SK-N-MC (cell line): Measurements from ENCODE around the gene GNL3.

Experiments
- DNase-seq: peaks from one replicate; pipeline ENCODE4 v3.0.0-alpha.2; 2011; ENCODE audit warnings: low read depth, low spot score
- H3K27ac ChIP-seq: fragments of 200-600 bp; sonication (generic); 2 replicates; pipeline ENCODE4 v1.5.1; 2016; ENCODE audit warnings: mixed run types
- H3K36me3 ChIP-seq: fragments of 200-600 bp; sonication (generic); 2 replicates; pipeline ENCODE4 v1.6.1; 2017; ENCODE audit warnings: antibody characterized with exemption, low read length, mixed read lengths; ENCODE audit not compliant: insufficient read depth
- H3K4me3 ChIP-seq: fragments of 200-600 bp; sonication (generic); 2 replicates; pipeline ENCODE4 v1.5.1; 2016
- H3K9ac ChIP-seq: fragments of 200-600 bp; sonication (generic); 2 replicates; pipeline ENCODE4 v1.8.0; 2017; ENCODE audit warnings: mixed run types, mixed read lengths; ENCODE audit not compliant: insufficient read length
- H3K9me3 ChIP-seq: fragments of 200-600 bp; sonication (generic); 2 replicates; pipeline ENCODE4 v1.6.1; 2017; ENCODE audit warnings: low read depth, mild to moderate bottlenecking, antibody characterized with exemption, low read length, moderate library complexity, mixed read lengths
- EZH2 ChIP-seq: fragments of 200-600 bp; sonication (generic); IDR thresholded peaks from one replicate; pipeline ENCODE4 v1.6.1; 2017; ENCODE audit warnings: antibody characterized with exemption
- FOXP2 ChIP-seq: optimal IDR thresholded peaks from 2 replicates; pipeline ENCODE3; 2011; ENCODE audit warnings: mild to moderate bottlenecking, moderate library complexity; ENCODE audit not compliant: insufficient read depth; ENCODE audit errors: extremely low read length, control extremely low read depth
- POLR2AphosphoS5 ChIP-seq: IDR thresholded peaks from 2 replicates; pipeline ENCODE4 v1.6.1; 2012; ENCODE audit warnings: mild to moderate bottlenecking, low read depth, low read length, borderline replicate concordance

Gene GNL3

DNA sequence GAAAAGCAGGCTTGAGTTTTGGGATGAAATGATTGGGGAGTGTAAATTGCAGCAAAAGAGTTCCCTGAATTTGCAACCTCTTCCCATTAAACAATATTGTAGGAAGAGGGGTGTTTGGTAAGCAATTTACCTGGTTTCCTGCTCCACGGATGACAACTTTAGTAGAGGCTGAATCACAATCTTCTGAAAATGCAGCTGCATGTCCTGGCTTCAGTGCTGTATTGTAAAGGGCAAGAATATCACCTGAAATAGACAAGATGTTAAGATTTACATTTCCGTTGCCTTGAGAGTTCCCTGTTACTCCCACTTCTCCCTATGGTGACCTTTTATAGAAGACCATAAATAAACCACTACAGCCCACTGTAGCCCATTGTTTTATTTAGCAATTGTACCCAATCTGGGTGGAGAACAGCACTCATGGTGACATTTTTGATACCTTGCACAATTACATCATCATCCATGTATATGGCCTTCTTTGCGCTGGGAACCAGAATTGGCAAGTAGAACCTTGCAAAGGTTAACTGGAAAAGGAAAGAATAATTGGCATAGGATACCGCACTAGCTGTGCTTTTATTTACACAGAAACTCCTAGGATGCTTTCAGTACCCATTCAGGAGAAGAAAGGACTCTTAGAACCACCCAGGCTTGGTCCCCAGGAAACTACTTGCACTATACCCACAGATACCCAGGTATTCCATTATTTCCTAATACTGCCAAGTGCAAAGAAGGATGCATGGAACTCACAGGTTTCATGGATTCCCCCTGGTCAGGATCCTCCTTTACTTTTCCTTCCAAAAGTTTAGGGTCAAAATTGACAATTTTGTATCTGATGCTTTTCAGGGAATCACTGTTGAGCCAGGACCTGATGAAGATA, 10.2 kb downstream of the GNL3 start:
- Histone ChIP-seq H3K4me3 (no peak overlapping the region), H3K27ac (no peak overlapping the region), H3K9ac (no peak overlapping the region), H3K36me3 (peaks cover 56% of the 10 kb centered on the region), H3K9me3 (no peaks in the 10 kb centered on the region)
- no peak for TF ChIP-seq EZH2
- TF ChIP-seq FOXP2 = no peak
- TF ChIP-seq POLR2AphosphoS5 = no peak
- no peak for DNase-seq

- Histone ChIP-seq H3K27ac (no peak overlapping the region), H3K36me3 (peaks cover 48% of the 10 kb centered on the region)
These were observed 11.2 kb downstream of the GNL3 start for GRCh38 chr3:52696830-52697631.

DNA sequence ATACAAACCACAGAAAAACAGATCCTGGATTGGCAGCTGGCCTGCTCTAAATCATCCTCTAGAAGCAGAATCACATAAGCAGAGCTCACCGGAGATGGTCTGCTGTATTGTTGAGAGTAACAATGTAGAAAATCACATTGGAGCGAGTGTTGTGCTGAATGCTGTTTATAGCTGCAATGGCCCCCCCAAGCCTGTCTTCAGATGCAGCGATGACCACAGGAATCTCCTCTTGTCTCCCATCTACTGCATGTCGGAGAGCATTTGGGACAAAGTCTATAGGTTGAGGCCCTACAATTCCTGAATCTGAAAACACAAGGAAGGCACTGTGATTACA, 11.8 kb downstream of the GNL3 start:
- Histone ChIP-seq H3K27ac (no peak overlapping the region), H3K9me3 (no peaks in the 10 kb centered on the region), H3K36me3 (peaks cover 43% of the 10 kb centered on the region), H3K9ac (no peak overlapping the region), H3K4me3 (no peak overlapping the region)
- no peak for DNase-seq
- peak; percentile 13; the same call in 1 of the 2 replicates for TF ChIP-seq POLR2AphosphoS5
- no peak for TF ChIP-seq EZH2

More at GRCh38 chr3:52696830-52697631, 11.2 kb downstream of the GNL3 start:
- TF ChIP-seq POLR2AphosphoS5 (no peak), FOXP2 (no peak), EZH2 (no peak)
- Histone ChIP-seq H3K9me3 (no peaks in the 10 kb centered on the region), H3K9ac (no peak overlapping the region), H3K4me3 (no peak overlapping the region)
- no peak for DNase-seq

DNA sequence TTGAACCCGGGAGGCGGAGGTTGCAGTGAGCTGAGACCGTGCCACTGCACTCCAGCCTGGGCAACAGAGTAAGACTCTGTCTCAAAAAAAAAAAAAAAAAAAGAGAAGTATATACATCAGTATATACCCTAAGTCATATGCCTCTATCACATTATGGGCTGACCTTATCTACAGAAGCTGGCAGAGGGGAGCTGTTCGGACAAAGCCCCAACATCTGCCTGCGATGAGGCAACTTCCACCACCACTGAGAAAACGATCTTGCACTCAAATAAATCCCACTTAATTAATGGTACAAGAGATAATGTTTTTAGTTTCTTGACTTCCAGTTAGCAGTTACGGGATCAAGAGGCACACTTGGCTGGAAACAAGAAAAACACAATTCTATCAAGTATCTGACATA, 17.5 kb downstream of the GNL3 start:
- H3K27ac ChIP-seq = no peak overlapping the region
- no peaks in the 10 kb centered on the region for H3K9me3 ChIP-seq
- H3K9ac ChIP-seq = no peak overlapping the region
- peaks cover 9% of the 10 kb centered on the region for H3K36me3 ChIP-seq
- DNase-seq = no peak
- no peak for TF ChIP-seq POLR2AphosphoS5
- TF ChIP-seq FOXP2 = no peak
- no peak for TF ChIP-seq EZH2
- no peak overlapping the region for H3K4me3 ChIP-seq

DNA sequence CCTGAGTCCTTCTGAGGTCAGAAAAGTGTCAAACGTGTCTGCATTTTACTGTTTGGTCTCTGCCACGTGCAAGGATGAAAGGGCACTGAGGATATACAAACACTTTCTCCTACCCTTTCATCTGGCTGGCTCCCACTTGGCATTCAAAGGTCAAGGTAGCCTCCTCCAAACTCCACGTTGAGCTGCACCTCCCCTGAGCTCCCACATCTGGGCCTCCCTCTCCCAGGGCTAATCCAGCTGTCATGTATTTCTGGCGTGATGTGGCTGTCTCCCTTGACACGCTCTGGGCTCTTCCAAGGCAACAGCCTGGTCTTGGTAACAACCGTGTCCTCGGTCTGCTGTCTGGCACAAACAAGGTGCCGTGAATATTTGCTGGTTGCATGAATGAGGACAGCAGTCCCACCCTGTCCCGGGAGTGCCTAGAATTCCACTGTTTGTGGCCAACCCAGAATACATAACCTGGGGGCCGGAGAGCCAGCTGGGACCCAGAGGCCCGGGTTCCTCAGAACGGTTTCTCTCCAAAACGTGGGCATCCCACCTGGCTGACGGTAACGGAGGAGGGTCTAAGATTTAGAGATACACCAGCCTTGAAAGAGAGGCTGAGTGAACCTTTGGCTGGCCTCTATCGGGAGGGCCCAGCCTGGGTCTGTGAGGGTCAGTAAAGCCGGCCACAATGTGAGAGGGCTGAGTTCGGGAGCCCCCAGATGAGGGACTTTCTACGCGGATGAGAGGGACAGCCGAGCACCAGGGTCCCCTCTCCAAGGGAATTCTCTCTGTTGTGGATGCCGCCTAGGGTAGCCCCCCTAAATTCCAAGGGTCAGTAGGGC, 19.0 kb downstream of the GNL3 start:
- DNase-seq = no peak
- peaks cover 12% of the 10 kb centered on the region for H3K36me3 ChIP-seq
- H3K27ac ChIP-seq = no peak overlapping the region
- no peaks in the 10 kb centered on the region for H3K9me3 ChIP-seq
- peak overlapping the region; percentile 63 for H3K9ac ChIP-seq
- TF ChIP-seq POLR2AphosphoS5 = no peak
- no peak for TF ChIP-seq FOXP2
- TF ChIP-seq EZH2 = no peak
- H3K4me3 ChIP-seq = peak overlapping the region; percentile 85

GRCh38 chr3:52705438-52705687, 19.5 kb downstream of the GNL3 start:
- Histone ChIP-seq H3K4me3 (peak overlapping the region; percentile 85), H3K9ac (peak overlapping the region; percentile 63), H3K9me3 (no peaks in the 10 kb centered on the region), H3K27ac (no peak overlapping the region), H3K36me3 (peaks cover 12% of the 10 kb centered on the region)
- DNase-seq = no peak
- no peak for TF ChIP-seq FOXP2
- no peak for TF ChIP-seq POLR2AphosphoS5
- no peak for TF ChIP-seq EZH2

DNA sequence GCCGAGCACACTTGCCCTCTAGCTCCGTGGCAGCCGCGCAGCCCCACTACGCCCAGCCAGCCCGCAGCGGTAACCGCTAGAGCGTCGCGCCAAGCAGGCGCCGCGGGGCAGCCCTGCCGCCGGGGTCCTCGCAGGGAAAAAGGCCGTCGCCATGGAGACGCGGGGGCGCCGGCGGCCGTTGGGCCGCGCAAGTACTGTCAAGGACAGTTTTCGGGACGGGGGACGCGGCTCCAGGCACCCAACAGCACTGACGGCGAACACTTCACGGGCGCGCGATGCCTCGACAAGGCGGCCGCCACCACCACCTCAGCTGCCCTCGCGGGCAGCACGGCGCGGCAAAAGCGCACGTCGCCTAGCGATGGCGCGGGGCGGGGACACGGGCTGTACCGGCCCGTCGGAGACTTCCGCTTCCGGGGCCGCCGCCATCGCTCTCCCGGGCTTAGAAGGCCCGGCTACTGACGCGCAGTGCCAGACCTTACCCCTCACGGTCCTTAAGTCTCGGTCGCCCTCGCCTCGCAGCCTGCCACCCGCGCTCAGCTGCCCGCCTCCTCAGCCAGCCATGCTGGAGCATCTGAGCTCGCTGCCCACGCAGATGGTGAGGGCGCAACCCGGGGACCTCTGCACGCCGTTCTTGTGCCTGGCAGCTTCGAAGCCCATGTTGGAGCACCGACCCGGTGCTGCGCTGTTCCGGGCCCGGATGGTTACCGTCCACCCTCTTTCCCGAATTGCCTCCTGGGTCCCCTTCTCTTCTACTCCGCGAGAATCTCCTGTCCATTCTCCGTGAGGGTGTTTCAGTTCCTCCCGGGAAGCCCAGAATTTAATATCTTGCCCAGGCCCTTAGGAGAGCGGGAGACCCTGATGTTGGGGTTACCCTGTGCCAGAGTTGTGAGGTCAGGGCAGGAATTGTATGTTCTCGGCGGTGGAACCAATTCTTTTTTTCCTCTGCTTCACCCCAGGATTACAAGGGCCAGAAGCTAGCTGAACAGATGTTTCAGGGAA, 20.2 kb downstream of the GNL3 start, which contains the start of the genes GLT8D1 and SPCS1:
GLT8D1 (minus strand) TSS at position 104 of the 999 bp plus-strand sequence. CDS start 5,331 bp downstream, outside the sequence.
SPCS1 (plus strand) TSS at position 419 of the 999 bp plus-strand sequence; CDS start at position 560, 141 bp downstream.
- TF ChIP-seq EZH2 (no peak), POLR2AphosphoS5 (peak; percentile 84)
- Histone ChIP-seq H3K27ac (no peak within 1 kb of the TSS), H3K9me3 (no peaks in the 10 kb centered on the region), H3K9ac (peak within 1 kb of the TSS; percentile 88), H3K36me3 (peaks cover 12% of the 10 kb centered on the region), H3K4me3 (peak within 1 kb of the TSS; percentile 85)
- no peak for DNase-seq
